Parietal lobe (tissue), 2 donors: ENCODE measurements around the gene JOSD1. TPM values are rescaled to one million over a fixed set of nuclear protein-coding genes. Genes with fewer than 3 reads are reported as not detected.

ENCODE experiments used
- small RNA-seq: library from RNA; depleted of rRNA; stranded (forward); fragments of <200 nt; gene quantifications from one replicate; pipeline ENCODE3, GENCODE V24; 2014; ENCODE audit warnings: low replicate concordance
- total RNA-seq: library from RNA; depleted of rRNA; stranded (reverse); fragments of >200 nt; gene quantifications from one replicate; pipeline ENCODE4 v1.2.3, GENCODE V29; 2014

The JOSD1 gene
- total RNA-seq: 63.9 TPM

DNA sequence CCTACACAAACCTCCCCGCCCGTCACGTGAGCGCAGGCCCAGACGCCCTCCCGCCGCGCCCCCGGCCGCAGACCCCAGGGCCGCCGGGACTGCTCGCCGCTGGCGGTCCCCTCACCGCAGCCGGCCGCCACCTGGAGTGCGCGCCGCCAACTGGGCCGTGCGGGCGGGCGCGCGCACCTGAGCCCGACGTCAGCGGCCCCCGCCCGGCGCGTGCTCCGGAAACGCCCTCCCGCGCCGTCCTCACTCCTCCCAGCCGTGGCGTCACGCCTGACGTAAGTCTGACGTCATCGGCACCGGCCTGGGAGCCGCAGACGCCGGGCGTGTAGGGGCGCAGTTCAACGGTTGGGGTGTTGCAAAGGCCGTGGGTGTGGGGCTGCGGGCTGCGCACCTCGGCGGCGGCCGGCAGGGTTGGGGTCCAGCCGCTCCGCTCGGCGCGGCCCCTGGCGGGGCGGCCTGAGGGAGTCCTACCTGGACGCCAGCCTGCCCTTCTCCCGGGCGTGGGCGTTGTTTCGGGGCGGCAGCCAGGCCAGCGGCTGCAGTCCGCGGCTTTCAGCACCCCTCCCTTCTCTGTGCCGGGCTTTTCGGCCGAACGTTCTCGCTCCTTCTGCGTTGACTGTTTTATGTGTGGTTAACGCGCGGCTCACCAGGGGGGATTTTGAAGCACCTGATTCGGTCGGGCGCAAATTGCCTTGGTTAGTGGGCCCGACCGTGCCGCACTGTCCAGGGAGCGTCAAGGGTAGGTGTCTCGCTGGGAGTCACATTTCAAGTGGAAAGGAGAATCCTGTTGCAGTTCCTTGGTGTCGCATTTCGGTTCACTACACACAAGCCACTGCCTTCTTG, at the start of gene JOSD1:
Gene JOSD1, minus strand, starts transcription at position 155 of the 840 bp plus-strand sequence. CDS start 956 bp downstream, outside the sequence.

GRCh38 chr22:38705235-38706100, 4.7 kb upstream of the JOSD1 start, which contains the start of gene GTPBP1:
Gene GTPBP1 (plus strand): TSS chr22:38705944. CDS start chr22:38705956, 12 bp downstream.

GRCh38 chr22:38681582-38682335, 19.0 kb downstream of the JOSD1 start, which contains the start of gene TOMM22:
Gene TOMM22 (plus strand): TSS chr22:38681957. CDS start chr22:38681979, 22 bp downstream.

DNA sequence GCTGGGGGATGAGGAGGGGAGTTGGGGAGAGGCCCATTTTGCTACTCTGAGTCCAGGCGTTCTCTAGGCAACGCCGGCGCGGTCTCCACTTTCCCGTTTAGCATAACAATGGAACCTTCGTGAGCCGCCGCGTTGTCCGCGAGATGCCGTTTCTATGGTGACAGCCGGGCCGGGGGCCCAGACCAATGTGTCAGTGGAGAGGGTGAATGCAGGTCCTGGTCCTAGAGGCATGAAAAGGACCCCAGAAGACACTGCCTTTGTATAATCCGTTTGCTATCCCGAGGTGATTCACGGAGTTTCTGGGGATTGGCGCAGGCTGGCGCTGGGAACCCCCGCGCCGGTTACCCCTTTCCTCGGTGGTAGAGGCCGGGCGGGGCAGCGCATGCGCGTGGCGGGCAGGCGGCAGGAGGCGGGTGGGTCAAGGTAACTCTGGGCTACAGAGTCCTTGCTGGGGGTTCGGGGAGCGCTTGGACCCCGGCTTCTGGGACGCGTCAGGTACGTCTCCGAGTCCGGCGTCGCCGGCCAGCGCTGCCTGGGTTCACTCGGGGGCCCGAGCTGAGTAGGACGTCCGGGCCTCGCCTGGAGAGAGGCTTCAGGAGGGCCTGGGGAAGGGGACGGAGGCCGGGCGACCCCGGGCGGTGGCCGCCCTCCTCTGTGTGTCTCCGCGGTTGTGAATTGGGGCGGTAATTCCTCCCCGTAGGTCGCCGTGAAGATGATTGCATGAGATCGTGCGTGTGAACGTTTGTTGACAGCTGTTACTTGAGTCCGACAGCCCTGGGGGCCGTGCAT, 44.3 kb downstream of the JOSD1 start, which contains the start of the genes CBY1 and FAM227A:
Gene CBY1, plus strand, starts transcription at position 383 of the 789 bp plus-strand sequence. CDS start 11,417 bp downstream, outside the sequence.
Gene FAM227A, minus strand, starts transcription at position 137 of the 789 bp plus-strand sequence. CDS start 6,224 bp downstream, outside the sequence.

Small RNAs within 50 kb of the gene (small RNA-seq; reads per million reads assigned to genes)
- gene AL021707.8: not detected

Other genes with a start within 250 kb of the JOSD1 start
- gene KCNJ4, start 245.7 kb downstream of the JOSD1 start, total RNA-seq: 7.8 TPM
- 0.31 TPM for gene KDELR3, start 232.8 kb downstream of the JOSD1 start, total RNA-seq
- gene DDX17, start 194.6 kb downstream of the JOSD1 start, total RNA-seq: 802 TPM
- 4.1 TPM for gene DMC1, start 130.8 kb downstream of the JOSD1 start, total RNA-seq
- gene FAM227A, start 44.6 kb downstream of the JOSD1 start, total RNA-seq: 17.2 TPM
- gene CBY1, start 44.3 kb downstream of the JOSD1 start, total RNA-seq: 17.2 TPM
- gene TOMM22, start 19.0 kb downstream of the JOSD1 start, total RNA-seq: 34.4 TPM
- 63.2 TPM for gene GTPBP1, start 5.0 kb upstream of the JOSD1 start, total RNA-seq
- gene SUN2, start 55.1 kb upstream of the JOSD1 start, total RNA-seq: 128 TPM
- gene DNAL4, start 93.2 kb upstream of the JOSD1 start, total RNA-seq: 17.5 TPM
- gene NPTXR, start 143.1 kb upstream of the JOSD1 start, total RNA-seq: 24.4 TPM
- gene CBX6, start 171.3 kb upstream of the JOSD1 start, total RNA-seq: 37.9 TPM